ELF-1 (cell line): Measurements from ENCODE around the gene ITM2C.
A peak's percentile ranks its signal among the peaks of the same experiment; 100 is the strongest.

Experiments
- DNase-seq: peaks from one replicate; pipeline ENCODE4 v3.0.0-alpha.2; 2016; ENCODE audit warnings: low read depth, low spot score

The ITM2C gene

GRCh38 chr2:230864605-230865306, at the start of gene ITM2C:
ITM2C (plus strand) TSS chr2:230864942; CDS start chr2:230865026, 84 bp downstream.
- DNase-seq, result peak; percentile 81

- no peak for DNase-seq
These were observed 49.7 kb upstream of the ITM2C start for GRCh38 chr2:230815088-230815487.

GRCh38 chr2:230816735-230817134, 48.0 kb upstream of the ITM2C start:
- no peak for DNase-seq

GRCh38 chr2:230819433-230819832, 45.3 kb upstream of the ITM2C start:
- DNase-seq, result no peak

- no peak for DNase-seq
These were observed 43.3 kb upstream of the ITM2C start for GRCh38 chr2:230821261-230821990.

- no peak for DNase-seq
These were observed 42.7 kb upstream of the ITM2C start for GRCh38 chr2:230821991-230822520.

- DNase-seq, result no peak
These were observed 41.3 kb upstream of the ITM2C start for GRCh38 chr2:230823264-230823964.

GRCh38 chr2:230824406-230824978, 40.2 kb upstream of the ITM2C start:
- peak; percentile 89 for DNase-seq

GRCh38 chr2:230825354-230825753, 39.4 kb upstream of the ITM2C start:
- no peak for DNase-seq

GRCh38 chr2:230827774-230828271, 36.9 kb upstream of the ITM2C start:
- DNase-seq, result no peak

GRCh38 chr2:230828272-230828961, 36.3 kb upstream of the ITM2C start:
- DNase-seq, result peak; percentile 50

GRCh38 chr2:230829293-230829692, 35.4 kb upstream of the ITM2C start:
- no peak for DNase-seq

- no peak for DNase-seq
These were observed 34.8 kb upstream of the ITM2C start for GRCh38 chr2:230829959-230830358.

- no peak for DNase-seq
These were observed 34.3 kb upstream of the ITM2C start for GRCh38 chr2:230830428-230830827.

- DNase-seq, result no peak
These were observed 24.4 kb upstream of the ITM2C start for GRCh38 chr2:230840301-230840700.

GRCh38 chr2:230842473-230842872, 22.3 kb upstream of the ITM2C start:
- DNase-seq, result no peak

- no peak for DNase-seq
These were observed 21.6 kb upstream of the ITM2C start for GRCh38 chr2:230843132-230843531.

GRCh38 chr2:230846360-230846759, 18.4 kb upstream of the ITM2C start:
- DNase-seq, result no peak

- DNase-seq, result peak; percentile 93
These were observed 16.8 kb upstream of the ITM2C start for GRCh38 chr2:230847883-230848388.

- peak; percentile 93 for DNase-seq
These were observed 14.9 kb upstream of the ITM2C start for GRCh38 chr2:230849633-230850357.
